ENCODE measurements around the gene SLC22A17. TPM values are rescaled to one million over a fixed set of nuclear protein-coding genes. Genes with fewer than 3 reads are reported as not detected.
A peak's percentile ranks its signal among the peaks of the same experiment; 100 is the strongest.

SLC22A17 gene
- total RNA-seq, 1 donor from 2014 or later: 49.0 TPM

GRCh38 chr14:23362200-23362599, 9.5 kb upstream of the SLC22A17 start:
- peaks cover 4% of the 10 kb centered on the region for H3K36me3 Mint-ChIP-seq
- TF ChIP-seq CTCF (IDR thresholded peaks at IDR 0.05; ENCODE audit: unreplicated experiment): no peak
- no peak for DNase-seq (ENCODE audit: low spot score in 2 of 2, unreplicated experiment in 2 of 2)
- H3K4me1 Mint-ChIP-seq: peaks cover 34% of the 10 kb centered on the region
- no peaks in the 10 kb centered on the region for H3K9me3 Mint-ChIP-seq
- no peaks in the 10 kb centered on the region for H3K27me3 Mint-ChIP-seq (ENCODE audit: low read depth)
- peak overlapping the region; percentile 39 for H3K27ac Mint-ChIP-seq
- H3K4me3 Mint-ChIP-seq: no peak overlapping the region

GRCh38 chr14:23361763-23362162, 9.1 kb upstream of the SLC22A17 start:
- DNase-seq (ENCODE audit: low spot score in 2 of 2, unreplicated experiment in 2 of 2): no peak
- no peaks in the 10 kb centered on the region for H3K27me3 Mint-ChIP-seq (ENCODE audit: low read depth)

GRCh38 chr14:23361320-23361719, 8.6 kb upstream of the SLC22A17 start:
- no peak for DNase-seq (ENCODE audit: low spot score in 2 of 2, unreplicated experiment in 2 of 2)
- Mint-ChIP-seq H3K27ac (peak overlapping the region; percentile 33), H3K36me3 (peaks cover 5% of the 10 kb centered on the region), H3K4me1 (peaks cover 27% of the 10 kb centered on the region), H3K4me3 (no peak overlapping the region), H3K27me3 (ENCODE audit: low read depth) (no peaks in the 10 kb centered on the region), H3K9me3 (no peaks in the 10 kb centered on the region)
- TF ChIP-seq CTCF (IDR thresholded peaks at IDR 0.05; ENCODE audit: unreplicated experiment): no peak

More at GRCh38 chr14:23361763-23362162, 9.1 kb upstream of the SLC22A17 start:
- no peak for TF ChIP-seq CTCF (IDR thresholded peaks at IDR 0.05; ENCODE audit: unreplicated experiment)
- Mint-ChIP-seq H3K4me1 (peaks cover 30% of the 10 kb centered on the region), H3K27ac (peak overlapping the region; percentile 33), H3K9me3 (no peaks in the 10 kb centered on the region), H3K36me3 (peaks cover 4% of the 10 kb centered on the region), H3K4me3 (no peak overlapping the region)

GRCh38 chr14:23360496-23360895, 7.8 kb upstream of the SLC22A17 start:
- no peak for TF ChIP-seq CTCF (IDR thresholded peaks at IDR 0.05; ENCODE audit: unreplicated experiment)
- no peak for DNase-seq (ENCODE audit: low spot score in 2 of 2, unreplicated experiment in 2 of 2)
- Mint-ChIP-seq H3K27ac (no peak overlapping the region), H3K36me3 (peaks cover 8% of the 10 kb centered on the region), H3K4me3 (no peak overlapping the region), H3K9me3 (no peaks in the 10 kb centered on the region), H3K4me1 (peaks cover 27% of the 10 kb centered on the region), H3K27me3 (ENCODE audit: low read depth) (no peaks in the 10 kb centered on the region)

- H3K27me3 Mint-ChIP-seq (ENCODE audit: low read depth): no peaks in the 10 kb centered on the region
- peaks cover 27% of the 10 kb centered on the region for H3K4me1 Mint-ChIP-seq
- no peak for DNase-seq (ENCODE audit: low spot score in 2 of 2, unreplicated experiment in 2 of 2)
- no peaks in the 10 kb centered on the region for H3K9me3 Mint-ChIP-seq
- no peak overlapping the region for H3K4me3 Mint-ChIP-seq
- H3K36me3 Mint-ChIP-seq: peaks cover 8% of the 10 kb centered on the region
- peak overlapping the region; percentile 6 for H3K27ac Mint-ChIP-seq
- no peak for TF ChIP-seq CTCF (IDR thresholded peaks at IDR 0.05; ENCODE audit: unreplicated experiment)
Measured at GRCh38 chr14:23359722-23360447, 7.2 kb upstream of the SLC22A17 start.

Data from mesothelial cell of epicardium (in vitro differentiated cells).